Thymus (tissue), 11 donors: ENCODE measurements around the gene SZRD1. TPM values are rescaled to one million over a fixed set of nuclear protein-coding genes. Genes with fewer than 3 reads are reported as not detected.

Source experiments
- DNase-seq, 9 donors: peaks; one replicate each; pipeline ENCODE4 v3.0.0-alpha.2; 2013; ENCODE audit warnings: low spot score in 9 of 9, low read depth in 6 of 9, missing footprints in 1 of 9
- H3K27ac ChIP-seq, 2 donors: one replicate each; pipeline ENCODE4 v1.5.1; 2013; ENCODE audit warnings: control low read depth in 1 of 2, low read depth in 1 of 2, low read length in 1 of 2, mild to moderate bottlenecking in 1 of 2, moderate library complexity in 1 of 2
- H3K27me3 ChIP-seq, 2 donors: one replicate each; pipeline ENCODE4 v1.5.1; 2013; ENCODE audit warnings: low read length in 1 of 2; ENCODE audit not compliant: control insufficient read depth in 2 of 2, insufficient read depth in 1 of 2
- H3K36me3 ChIP-seq, 2 donors: one replicate each; pipeline ENCODE4 v1.5.1; 2013; ENCODE audit warnings: low read length in 1 of 2, mild to moderate bottlenecking in 1 of 2, moderate library complexity in 1 of 2; ENCODE audit not compliant: control insufficient read depth in 2 of 2, insufficient read depth in 2 of 2
- H3K4me1 ChIP-seq, 2 donors: one replicate each; pipeline ENCODE4 v1.5.1; 2013; ENCODE audit warnings: low read length in 2 of 2; ENCODE audit not compliant: control insufficient read depth in 2 of 2, insufficient read depth in 2 of 2
- H3K4me3 ChIP-seq, 2 donors: one replicate each; pipeline ENCODE4 v1.5.1; 2013; ENCODE audit warnings: low read length in 2 of 2, control low read depth in 1 of 2, mild to moderate bottlenecking in 1 of 2
- H3K9me3 ChIP-seq, 2 donors: one replicate each; pipeline ENCODE4 v1.5.1; 2013; ENCODE audit warnings: low read length in 1 of 2, mild to moderate bottlenecking in 1 of 2; ENCODE audit not compliant: control insufficient read depth in 2 of 2, insufficient read depth in 1 of 2
- WGBS: extraction: QIAGEN DNeasy Blood & Tissue Kit; methylation state at CpG from one replicate; pipeline ENCODE4 v1.1.7; 2013; 5-methylcytosine and 5-hydroxymethylcytosine counted together
- polyA plus RNA-seq: library from polyadenylated mRNA; stranded (reverse); fragments of 200-250 nt; gene quantifications from one replicate; pipeline ENCODE4 v1.2.3, GENCODE V29; 2013
- total RNA-seq: library from RNA; stranded (reverse); fragments of 120-200 nt; gene quantifications from one replicate; pipeline ENCODE4 v1.2.4, GENCODE V29; 2013
- donor health status: healthy.

Gene SZRD1
- total and polyA plus RNA-seq, 2 donors = 46.5 to 50.8 TPM

DNA sequence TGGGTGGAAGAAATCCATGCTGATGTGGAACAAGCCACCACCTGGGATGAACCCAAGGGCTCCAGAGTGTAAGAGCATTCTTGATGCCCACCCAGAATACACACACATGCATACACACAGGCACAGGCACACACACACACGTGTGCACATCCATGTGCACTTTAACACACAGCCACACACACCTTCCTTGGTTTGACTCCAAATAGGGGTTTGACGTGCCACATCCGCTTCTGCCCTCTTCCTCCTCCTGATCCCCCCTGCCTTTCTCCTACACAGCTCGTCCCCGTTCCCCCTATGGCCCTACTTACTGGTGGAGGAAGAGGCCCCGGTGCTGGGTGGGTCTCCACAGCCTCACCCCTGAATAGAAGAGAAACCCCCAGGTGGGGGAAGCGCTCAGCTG lies 54.2 kb downstream of the SZRD1 start:
- H3K4me3 ChIP-seq = no peak overlapping the region
- peaks cover 0 to 9% of the 10 kb centered on the region in 2 donors for H3K4me1 ChIP-seq
- H3K27me3 ChIP-seq = no peaks in the 10 kb centered on the region
- WGBS = 77% methylated on average over 7 of the region's 7 CpGs
- no peak for DNase-seq
- H3K27ac ChIP-seq = no peak overlapping the region
- H3K36me3 ChIP-seq = no peaks in the 10 kb centered on the region
- H3K9me3 ChIP-seq = no peaks in the 10 kb centered on the region

DNA sequence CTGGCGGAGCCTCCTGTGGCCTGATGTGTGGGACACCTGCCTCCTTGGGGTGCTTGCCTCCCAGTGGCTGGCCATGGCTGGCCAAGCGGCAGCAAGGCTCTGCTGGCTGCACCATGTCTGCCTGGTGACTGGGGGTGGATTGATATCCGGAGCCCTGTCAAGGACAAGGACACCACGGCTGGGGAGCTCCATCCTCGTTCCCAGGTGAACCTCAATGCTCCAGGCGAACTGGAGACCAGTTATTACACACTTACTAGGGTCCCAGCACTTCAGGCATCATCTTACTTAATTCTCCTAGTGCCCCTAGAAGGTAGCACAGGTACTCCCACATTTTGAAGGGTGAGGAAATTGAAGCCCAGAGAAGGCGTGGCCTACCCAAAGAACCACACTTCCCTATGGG lies 55.0 kb downstream of the SZRD1 start:
- Histone ChIP-seq H3K4me1 (peaks cover 0 to 9% of the 10 kb centered on the region in 2 donors), H3K4me3 (no peak overlapping the region), H3K9me3 (no peaks in the 10 kb centered on the region), H3K36me3 (no peaks in the 10 kb centered on the region), H3K27me3 (no peaks in the 10 kb centered on the region), H3K27ac (no peak overlapping the region)
- no peak for DNase-seq
- 95% methylated on average over 7 of the region's 7 CpGs for WGBS

DNA sequence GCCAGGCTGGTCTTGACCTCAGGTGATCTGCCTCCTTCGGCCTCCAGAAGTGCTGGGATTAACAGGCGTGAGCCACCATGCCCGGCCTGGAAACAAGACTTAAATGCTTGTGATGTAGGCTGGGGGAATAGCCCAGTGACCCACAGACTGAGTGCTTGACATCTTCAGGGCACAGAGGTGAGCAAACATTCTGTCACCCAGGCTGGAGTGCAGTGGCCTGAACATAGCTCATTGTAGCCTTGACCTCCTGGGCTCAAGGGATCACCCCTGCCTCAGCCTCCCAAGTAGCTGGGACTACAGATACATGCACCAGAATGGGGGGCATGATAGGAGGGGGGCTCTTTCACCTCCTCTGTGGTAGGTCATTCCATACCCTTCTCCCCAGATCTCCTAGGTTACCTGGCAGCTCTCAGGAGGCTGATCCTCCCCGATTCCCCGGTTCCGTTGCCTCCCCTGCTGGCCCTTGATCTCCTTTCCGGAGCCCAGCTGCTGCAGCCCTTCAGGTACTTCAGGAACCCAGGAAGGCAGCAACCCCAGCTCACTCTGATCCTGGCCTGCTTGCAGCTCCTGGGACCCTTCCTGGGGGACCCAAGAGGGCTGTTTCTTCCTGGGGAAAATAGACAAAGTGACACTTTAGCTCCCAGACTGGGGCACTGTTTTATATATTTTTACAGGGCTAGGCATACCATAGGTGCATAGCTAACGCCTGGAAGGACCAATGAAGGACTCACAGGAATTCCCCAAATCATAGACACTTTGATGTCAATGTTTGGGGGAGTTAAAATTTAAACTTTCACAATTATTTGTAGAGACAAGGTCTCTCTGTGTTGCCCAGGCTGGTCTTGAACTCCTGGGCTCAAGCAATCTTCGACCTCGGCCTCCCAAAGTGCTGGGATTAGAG lies 58.3 kb downstream of the SZRD1 start:
- Histone ChIP-seq H3K27ac (no peak overlapping the region), H3K27me3 (no peaks in the 10 kb centered on the region), H3K4me1 (peaks cover 0 to 9% of the 10 kb centered on the region in 2 donors), H3K9me3 (no peaks in the 10 kb centered on the region), H3K36me3 (no peaks in the 10 kb centered on the region), H3K4me3 (no peak overlapping the region)
- DNase-seq = no peak
- WGBS = 97% methylated on average over 10 of the region's 10 CpGs

DNA sequence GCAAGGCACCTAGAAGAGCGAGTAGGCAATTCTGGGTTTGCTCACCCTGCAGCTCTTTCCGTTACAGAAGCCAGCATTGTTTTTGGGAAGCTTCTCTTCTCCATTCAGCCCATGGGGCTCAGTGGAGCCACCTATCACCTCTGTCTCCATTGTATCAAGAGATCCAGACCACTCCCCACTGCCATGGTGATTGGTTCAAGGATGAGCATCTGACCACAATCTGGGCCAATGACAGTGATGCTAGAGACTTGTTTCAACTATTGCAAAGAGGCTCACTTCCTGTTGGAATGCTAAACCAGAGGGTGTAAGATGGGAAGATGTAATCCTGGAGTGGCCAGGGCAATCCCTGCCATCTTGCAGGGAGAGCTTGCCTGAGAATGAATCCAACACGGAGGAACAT lies 63.6 kb downstream of the SZRD1 start:
- no peak overlapping the region for H3K27ac ChIP-seq
- no peak overlapping the region for H3K4me3 ChIP-seq
- 97% methylated on average over 3 of the region's 3 CpGs for WGBS
- H3K9me3 ChIP-seq = no peaks in the 10 kb centered on the region
- H3K27me3 ChIP-seq = peaks cover 0 to 2% of the 10 kb centered on the region in 2 donors
- no peak for DNase-seq
- no peaks in the 10 kb centered on the region for H3K4me1 ChIP-seq
- no peaks in the 10 kb centered on the region for H3K36me3 ChIP-seq

DNA sequence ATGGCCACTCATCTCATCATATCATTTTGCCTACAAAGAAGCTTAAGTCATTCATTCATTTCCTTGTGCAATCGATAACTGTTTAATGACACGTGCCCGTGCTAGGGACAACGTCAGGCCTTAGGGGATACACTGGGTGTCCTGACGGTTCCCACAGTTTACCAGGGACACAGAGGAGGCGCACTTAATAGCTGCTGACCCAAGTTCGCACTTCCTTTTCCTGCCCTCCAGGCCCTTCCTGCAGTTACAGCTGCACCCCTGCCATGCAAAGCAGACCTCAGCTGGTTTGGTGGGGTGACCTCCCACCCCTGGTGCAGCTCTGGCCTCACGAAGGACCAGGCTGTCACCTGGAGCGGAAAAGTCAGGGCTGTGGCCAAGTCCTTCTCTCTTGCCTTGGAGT lies 66.0 kb downstream of the SZRD1 start:
- Histone ChIP-seq H3K27ac (no peak overlapping the region), H3K4me3 (no peak overlapping the region), H3K36me3 (no peaks in the 10 kb centered on the region), H3K4me1 (no peaks in the 10 kb centered on the region), H3K27me3 (peaks cover 0 to 2% of the 10 kb centered on the region in 2 donors), H3K9me3 (no peaks in the 10 kb centered on the region)
- 84% methylated on average over 9 of the region's 9 CpGs for WGBS
- DNase-seq = no peak

DNA sequence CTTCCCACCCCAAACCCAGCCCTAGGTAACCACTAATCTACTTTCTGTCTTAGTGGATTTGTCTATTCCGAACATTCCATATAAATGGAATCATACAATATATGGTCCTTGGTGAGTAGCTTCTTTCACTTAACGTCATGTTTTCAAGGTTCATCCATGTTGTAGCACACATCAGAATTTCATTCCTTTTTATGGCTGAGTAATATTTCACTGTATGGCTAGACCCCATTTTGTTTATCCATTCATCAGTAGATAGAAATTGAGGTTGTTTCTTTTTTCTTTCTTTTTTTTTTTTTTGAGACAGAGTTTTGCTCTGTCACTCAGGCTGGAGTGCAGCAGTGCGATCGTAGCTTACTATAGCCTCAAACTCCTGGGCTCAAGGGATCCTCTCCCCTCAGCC lies 67.0 kb downstream of the SZRD1 start:
- WGBS = over 99% methylated on average over 4 of the region's 4 CpGs
- no peaks in the 10 kb centered on the region for H3K9me3 ChIP-seq
- peaks cover 0 to 2% of the 10 kb centered on the region in 2 donors for H3K27me3 ChIP-seq
- DNase-seq = no peak
- H3K27ac ChIP-seq = no peak overlapping the region
- H3K4me1 ChIP-seq = no peaks in the 10 kb centered on the region
- no peaks in the 10 kb centered on the region for H3K36me3 ChIP-seq
- H3K4me3 ChIP-seq = no peak overlapping the region

DNA sequence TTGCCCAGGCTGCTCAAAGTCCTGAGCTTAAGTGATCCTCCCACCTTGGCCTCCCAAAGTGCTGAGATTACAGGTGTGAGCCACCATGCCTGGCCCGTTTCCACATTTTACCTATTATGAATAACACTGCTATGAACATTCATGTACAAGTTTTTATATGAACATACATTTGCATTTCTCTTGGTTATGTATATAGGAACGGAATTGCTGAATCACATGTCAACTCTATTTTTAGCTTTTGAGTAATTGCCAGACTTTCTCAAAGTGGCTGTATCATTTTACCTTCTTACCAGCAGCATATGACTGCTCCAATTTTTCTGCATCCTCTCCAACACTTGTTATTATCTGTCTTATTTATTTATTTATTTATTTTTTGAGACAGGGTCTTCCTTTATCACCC lies 67.5 kb downstream of the SZRD1 start:
- Histone ChIP-seq H3K4me3 (no peak overlapping the region), H3K36me3 (no peaks in the 10 kb centered on the region), H3K4me1 (no peaks in the 10 kb centered on the region), H3K9me3 (no peaks in the 10 kb centered on the region), H3K27ac (no peak overlapping the region), H3K27me3 (peaks cover 0 to 2% of the 10 kb centered on the region in 2 donors)
- no peak for DNase-seq
- WGBS = 85% methylated on average over 2 of the region's 2 CpGs

DNA sequence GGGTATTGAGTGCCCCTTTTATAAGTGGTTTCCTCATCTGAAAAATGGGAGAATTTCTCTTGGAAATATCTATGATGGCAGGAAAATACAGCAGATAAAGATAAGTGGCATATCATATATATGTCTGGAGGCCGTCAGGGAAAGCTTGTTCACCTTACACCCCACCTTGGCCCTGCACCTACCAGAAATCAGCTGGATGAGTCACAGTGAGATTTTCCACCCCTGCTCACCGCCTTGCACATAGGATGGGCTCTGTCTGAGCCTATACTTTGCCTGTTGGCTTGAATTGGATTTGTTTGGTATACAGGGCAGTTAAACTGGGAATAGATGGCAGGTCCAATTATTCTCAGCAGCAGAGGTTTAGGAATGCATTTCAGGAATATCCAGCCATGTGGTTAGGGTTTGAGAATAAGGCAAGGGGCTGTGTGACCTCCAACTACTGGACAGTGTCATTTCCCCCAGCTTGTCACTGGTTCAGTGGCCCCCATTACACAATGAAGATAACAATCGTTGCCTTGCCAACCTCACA lies 70.0 kb downstream of the SZRD1 start, which contains the start of gene SPATA21:
Gene SPATA21 (minus strand): TSS at position 479 of the 529 bp plus-strand sequence. CDS start 6,053 bp downstream, outside the sequence.
- Histone ChIP-seq H3K9me3 (no peaks in the 10 kb centered on the region), H3K27ac (no peak within 1 kb of the TSS), H3K27me3 (peaks cover 0 to 2% of the 10 kb centered on the region in 2 donors), H3K4me3 (no peak within 1 kb of the TSS), H3K36me3 (peaks cover 0 to 1% of the 10 kb centered on the region in 2 donors), H3K4me1 (peaks cover 6 to 13% of the 10 kb centered on the region in 2 donors)
- no peak for DNase-seq
- WGBS = 92% methylated on average over 3 of the region's 3 CpGs

DNA sequence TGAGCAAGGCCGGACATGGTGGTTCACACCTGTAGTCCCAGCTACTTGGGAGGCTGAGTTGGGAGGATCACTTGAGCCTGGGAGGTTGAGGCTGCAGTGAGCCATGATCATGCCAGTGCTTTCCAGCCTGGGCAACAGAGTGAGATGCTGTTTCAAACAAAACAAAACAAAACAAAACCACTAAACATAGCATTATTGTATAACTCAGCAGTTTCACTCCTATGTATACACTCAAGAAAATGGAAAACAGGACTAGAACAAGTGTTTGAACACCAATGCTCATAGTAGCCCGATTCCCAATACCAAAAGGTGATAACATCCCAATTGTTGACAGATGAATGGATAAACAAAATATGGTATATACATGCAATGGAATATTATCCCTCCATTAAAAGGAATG lies 71.5 kb downstream of the SZRD1 start:
- Histone ChIP-seq H3K4me1 (peaks cover 9 to 21% of the 10 kb centered on the region in 2 donors), H3K27ac (no peak overlapping the region), H3K36me3 (peaks cover 3 to 15% of the 10 kb centered on the region in 2 donors), H3K27me3 (no peaks in the 10 kb centered on the region), H3K9me3 (no peaks in the 10 kb centered on the region), H3K4me3 (no peak overlapping the region)
- 97% methylated on average over 2 of the region's 2 CpGs for WGBS
- DNase-seq = no peak
